HTR-8/SVneo (cell line): ENCODE data around the gene MACROD2.

ENCODE experiments used
- DNase-seq: peaks from one replicate; pipeline ENCODE4 v3.0.0; 2011; ENCODE audit warnings: low spot score, mixed read lengths; ENCODE audit not compliant: insufficient read length
- FAIRE-seq: peaks from 2 replicates; lab custom pipeline; 2011; peaks lifted over from hg19 to GRCh38; lab: Jason Lieb, UNC

Gene MACROD2

GRCh38 chr20:15840636-15841301 lies 1845.5 kb downstream of the MACROD2 start:
- DNase-seq, result no peak
- FAIRE-seq, result no peak

- DNase-seq (no peak), FAIRE-seq (no peak)
Observed at GRCh38 chr20:15842872-15843271, 1847.6 kb downstream of the MACROD2 start.

GRCh38 chr20:15843777-15844176 lies 1848.5 kb downstream of the MACROD2 start:
- FAIRE-seq, result no peak

GRCh38 chr20:15847196-15847784 lies 1852.0 kb downstream of the MACROD2 start:
- DNase-seq, result no peak
- no peak for FAIRE-seq

More at GRCh38 chr20:15843777-15844176, 1848.5 kb downstream of the MACROD2 start:
- DNase-seq, result no peak

GRCh38 chr20:15848126-15848525 lies 1852.8 kb downstream of the MACROD2 start:
- no peak for FAIRE-seq

GRCh38 chr20:15848995-15849610 lies 1853.8 kb downstream of the MACROD2 start:
- no peak for FAIRE-seq
- DNase-seq, result no peak

More at GRCh38 chr20:15848126-15848525, 1852.8 kb downstream of the MACROD2 start:
- no peak for DNase-seq

- no peak for DNase-seq
Observed at GRCh38 chr20:15851576-15852215, 1856.4 kb downstream of the MACROD2 start.

GRCh38 chr20:15854911-15855310 lies 1859.6 kb downstream of the MACROD2 start:
- FAIRE-seq, result no peak
- no peak for DNase-seq

More at GRCh38 chr20:15851576-15852215, 1856.4 kb downstream of the MACROD2 start:
- FAIRE-seq, result no peak

- FAIRE-seq (no peak), DNase-seq (no peak)
Observed at GRCh38 chr20:15857173-15857784, 1862.0 kb downstream of the MACROD2 start.

- FAIRE-seq, result no peak
Observed at GRCh38 chr20:15859061-15859460, 1863.7 kb downstream of the MACROD2 start.

GRCh38 chr20:15860850-15861249 lies 1865.5 kb downstream of the MACROD2 start:
- FAIRE-seq (no peak), DNase-seq (no peak)

More at GRCh38 chr20:15859061-15859460, 1863.7 kb downstream of the MACROD2 start:
- DNase-seq, result no peak

GRCh38 chr20:15862178-15862577 lies 1866.9 kb downstream of the MACROD2 start:
- no peak for FAIRE-seq
- no peak for DNase-seq

- no peak for DNase-seq
- no peak for FAIRE-seq
Observed at GRCh38 chr20:15863735-15864134, 1868.4 kb downstream of the MACROD2 start.

GRCh38 chr20:15865553-15865952 lies 1870.2 kb downstream of the MACROD2 start:
- no peak for FAIRE-seq
- no peak for DNase-seq

GRCh38 chr20:15866916-15867730 lies 1871.8 kb downstream of the MACROD2 start:
- DNase-seq (no peak), FAIRE-seq (no peak)

- DNase-seq (no peak), FAIRE-seq (no peak)
Observed at GRCh38 chr20:15867899-15868298, 1872.6 kb downstream of the MACROD2 start.

- FAIRE-seq (no peak), DNase-seq (no peak)
Observed at GRCh38 chr20:15875446-15875845, 1880.1 kb downstream of the MACROD2 start.

- FAIRE-seq, result no peak
- DNase-seq, result no peak
Observed at GRCh38 chr20:15882553-15882952, 1887.2 kb downstream of the MACROD2 start.

GRCh38 chr20:15886250-15886649 lies 1890.9 kb downstream of the MACROD2 start:
- FAIRE-seq (no peak), DNase-seq (no peak)

GRCh38 chr20:15887387-15887786 lies 1892.1 kb downstream of the MACROD2 start:
- no peak for DNase-seq
- no peak for FAIRE-seq
